Astrocyte of the cerebellum (primary cell): ENCODE data around the gene GALNTL6.
"Not testable (repeated sequence)": the region's sequence is repeated elsewhere in the genome, so short reads cannot be mapped to it uniquely, and the experiment has no call there.

ENCODE experiments used
- DNase-seq: peaks from one replicate; pipeline ENCODE4 v3.0.0-alpha.2; 2011; ENCODE audit warnings: low read depth
- H3K4me3 ChIP-seq: 2 replicates; pipeline ENCODE4 v1.5.1; 2011; ENCODE audit warnings: mild to moderate bottlenecking, low read depth, low read length, moderate library complexity
- CTCF ChIP-seq: IDR thresholded peaks from 2 replicates; pipeline ENCODE4 v1.5.1; 2012; ENCODE audit warnings: low read length, low read depth, moderate library complexity, mild to moderate bottlenecking; ENCODE audit errors: missing control alignments
- in situ Hi-C: cut with HindIII; loops from 2 replicates; pipeline ENCODE4 v1.10.0; 2017; ENCODE audit warnings: low sequenced_read_pairs

GALNTL6 gene

GRCh38 chr4:172957216-172957615 lies 1144.0 kb downstream of the GALNTL6 start:
- in situ Hi-C loops, result no loop called here
- H3K4me3 ChIP-seq, result no peak overlapping the region
- DNase-seq, result no peak
- no peak for TF ChIP-seq CTCF

- no peak overlapping the region for H3K4me3 ChIP-seq
- TF ChIP-seq CTCF, result no peak
- DNase-seq, result peak; percentile 95
- in situ Hi-C loops, result no loop called here
These were observed 1149.6 kb downstream of the GALNTL6 start for GRCh38 chr4:172962564-172963353.

GRCh38 chr4:172963498-172964294 lies 1150.5 kb downstream of the GALNTL6 start:
- DNase-seq, result no peak
- no peak for TF ChIP-seq CTCF
- H3K4me3 ChIP-seq, result no peak overlapping the region
- in situ Hi-C loops, result no loop called here

GRCh38 chr4:172970189-172970588 lies 1157.0 kb downstream of the GALNTL6 start:
- H3K4me3 ChIP-seq, in situ Hi-C loops: not testable (repeated sequence)

GRCh38 chr4:172974586-172974985 lies 1161.4 kb downstream of the GALNTL6 start:
- H3K4me3 ChIP-seq, result no peak overlapping the region
- in situ Hi-C loops, result no loop called here
- DNase-seq, result no peak
- TF ChIP-seq CTCF, result no peak

More at GRCh38 chr4:172970189-172970588, 1157.0 kb downstream of the GALNTL6 start:
- DNase-seq, result not testable (repeated sequence)

GRCh38 chr4:172975651-172976229 lies 1162.5 kb downstream of the GALNTL6 start:
- in situ Hi-C loops, result no loop called here
- TF ChIP-seq CTCF, result no peak
- no peak overlapping the region for H3K4me3 ChIP-seq
- DNase-seq, result no peak

GRCh38 chr4:172977491-172978041 lies 1164.4 kb downstream of the GALNTL6 start:
- in situ Hi-C loops, H3K4me3 ChIP-seq, DNase-seq: not testable (repeated sequence)
